ENCODE data around the gene MIB1.
"Not testable (repeated sequence)": the region's sequence is repeated elsewhere in the genome, so short reads cannot be mapped to it uniquely, and the experiment has no call there.

Gene MIB1

DNA sequence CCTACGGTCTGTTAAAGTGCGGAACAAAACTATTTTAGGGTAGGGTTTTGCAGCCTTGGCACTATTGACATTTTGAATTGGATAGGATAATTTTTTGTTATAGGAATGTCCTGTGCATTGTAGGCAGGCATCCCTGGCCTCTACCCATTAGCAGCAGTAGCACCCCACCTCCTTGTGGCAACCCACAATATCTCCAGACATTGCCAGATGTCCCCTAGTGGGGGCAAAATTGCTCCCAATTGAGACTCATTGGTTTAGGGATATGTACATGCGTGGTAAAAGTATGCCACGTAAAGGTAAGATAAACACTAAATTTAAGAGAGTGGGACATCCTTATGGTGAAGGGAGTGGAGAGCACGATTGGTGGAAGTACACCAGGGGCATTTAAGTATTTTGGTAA, 4.6 kb downstream of the MIB1 start:
- DNase-seq, result no peak

DNA sequence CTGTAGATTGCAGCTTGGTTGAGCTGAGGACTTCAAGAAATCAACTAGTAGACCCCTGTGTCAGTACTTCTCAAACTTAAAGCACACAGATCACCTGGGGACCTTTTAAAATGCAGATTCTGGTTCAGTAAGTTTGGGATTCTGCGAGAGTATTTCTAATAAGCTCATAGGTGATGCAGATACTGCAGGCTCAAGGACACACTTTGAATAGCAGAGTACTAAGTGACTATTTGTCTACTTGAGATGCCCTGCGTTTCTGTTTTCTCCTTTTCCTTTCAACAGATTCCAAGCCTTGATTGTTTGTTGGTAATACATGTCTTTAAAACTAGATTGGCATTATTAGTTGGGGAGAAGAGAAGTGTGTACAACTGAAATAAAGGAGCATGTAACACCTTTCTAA, 6.7 kb downstream of the MIB1 start:
- DNase-seq, result no peak

DNA sequence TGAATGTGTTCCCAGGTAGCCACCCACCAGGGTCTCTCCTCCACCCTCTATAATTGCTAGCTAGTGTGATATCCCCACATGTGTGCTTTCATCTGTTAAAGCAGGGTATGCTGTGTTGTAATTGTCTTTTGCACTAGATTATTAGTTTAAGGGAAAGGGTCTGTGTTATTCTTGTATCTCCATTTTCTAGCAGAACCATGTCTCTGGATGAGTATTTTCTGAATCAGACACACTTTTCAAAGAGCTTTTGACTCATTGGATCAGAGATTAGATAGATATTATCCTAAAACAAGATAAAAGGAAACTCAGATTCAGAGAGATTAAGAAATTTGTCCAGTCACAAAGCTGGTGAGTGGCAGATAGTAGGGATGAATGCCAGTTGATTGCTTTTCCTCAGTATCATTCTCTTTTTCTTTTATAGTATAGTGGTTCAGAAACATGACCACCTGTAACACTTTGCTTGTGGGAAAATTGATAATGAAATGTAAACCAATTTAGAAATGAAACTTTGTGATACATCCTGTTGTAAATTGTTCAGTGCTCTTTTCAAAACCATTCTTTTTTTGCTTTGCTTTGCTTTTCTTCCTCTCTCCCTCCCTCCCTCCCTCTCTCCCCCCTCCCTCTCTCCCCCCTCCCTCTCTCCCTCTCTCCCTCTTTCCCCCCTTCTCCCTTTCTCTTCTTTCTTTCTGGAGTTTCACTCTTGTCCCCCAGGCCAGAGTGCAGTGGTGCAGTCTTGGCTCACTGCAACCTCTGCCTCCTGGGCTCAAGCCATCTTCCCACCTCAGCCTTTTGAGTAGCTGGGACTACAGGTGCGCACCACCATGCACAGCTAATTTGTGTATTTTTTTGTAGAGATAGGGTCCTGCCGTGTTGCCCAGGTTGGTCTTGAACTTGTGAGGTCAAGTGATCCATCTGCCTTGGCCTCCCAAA, 7.4 kb downstream of the MIB1 start:
- no peak for DNase-seq

DNA sequence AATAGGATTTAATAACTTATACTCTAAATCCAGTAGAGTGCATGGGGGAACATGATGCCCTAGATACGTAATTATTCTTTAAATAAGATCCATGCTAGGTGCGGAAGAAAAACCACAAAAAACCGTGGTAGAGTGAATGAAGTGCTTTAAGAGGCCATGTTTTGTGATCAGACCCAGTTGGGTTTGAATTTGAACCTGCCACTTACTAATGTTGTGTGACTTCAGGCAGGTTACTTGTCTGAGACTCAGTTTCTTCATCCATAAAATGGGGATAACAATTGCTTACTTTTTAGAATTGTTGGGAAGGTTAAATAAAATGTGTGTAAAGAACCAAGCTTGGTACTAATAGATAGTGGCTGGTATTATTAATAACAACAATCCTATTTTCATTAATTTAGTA, 17.2 kb downstream of the MIB1 start:
- no peak for DNase-seq

DNA sequence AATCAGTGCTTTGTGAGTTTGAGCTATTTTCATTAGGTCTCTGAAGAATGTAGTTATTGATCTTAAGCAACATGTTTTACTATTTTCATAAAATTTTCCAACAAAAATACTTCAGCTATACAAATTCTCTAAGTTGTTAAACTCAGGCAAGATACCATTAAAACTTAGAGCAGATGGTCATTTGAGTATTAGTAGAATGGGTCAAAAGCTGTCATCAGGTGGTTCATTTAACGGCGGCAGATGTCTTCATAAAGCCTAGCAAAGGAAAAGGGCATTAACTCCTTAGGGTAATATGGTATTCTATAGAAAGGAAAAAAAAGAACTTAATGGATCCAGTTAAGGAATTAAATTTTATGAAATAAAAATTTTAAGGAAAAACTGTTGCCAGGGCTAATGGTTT, 19.2 kb downstream of the MIB1 start:
- DNase-seq, result no peak

DNA sequence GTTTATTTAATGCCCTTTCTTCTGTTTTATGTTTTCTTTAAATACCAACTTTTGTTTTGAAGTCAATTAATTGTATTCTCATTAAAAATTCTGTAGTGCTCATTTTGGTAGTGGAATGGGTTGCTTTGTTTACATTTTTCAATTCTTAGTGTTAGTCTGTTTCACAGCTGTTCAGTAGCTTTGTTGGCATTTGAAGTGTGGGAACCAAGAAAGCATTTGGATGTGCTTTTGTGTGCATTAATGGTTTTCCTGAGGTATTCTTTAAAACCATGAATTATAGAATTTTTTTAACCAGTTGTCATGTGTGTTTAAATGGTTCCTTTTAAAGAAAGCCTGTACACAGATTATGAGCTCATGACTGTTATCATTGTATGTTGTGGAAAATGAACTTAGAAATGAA, 19.7 kb downstream of the MIB1 start:
- DNase-seq, result peak; percentile 51

DNA sequence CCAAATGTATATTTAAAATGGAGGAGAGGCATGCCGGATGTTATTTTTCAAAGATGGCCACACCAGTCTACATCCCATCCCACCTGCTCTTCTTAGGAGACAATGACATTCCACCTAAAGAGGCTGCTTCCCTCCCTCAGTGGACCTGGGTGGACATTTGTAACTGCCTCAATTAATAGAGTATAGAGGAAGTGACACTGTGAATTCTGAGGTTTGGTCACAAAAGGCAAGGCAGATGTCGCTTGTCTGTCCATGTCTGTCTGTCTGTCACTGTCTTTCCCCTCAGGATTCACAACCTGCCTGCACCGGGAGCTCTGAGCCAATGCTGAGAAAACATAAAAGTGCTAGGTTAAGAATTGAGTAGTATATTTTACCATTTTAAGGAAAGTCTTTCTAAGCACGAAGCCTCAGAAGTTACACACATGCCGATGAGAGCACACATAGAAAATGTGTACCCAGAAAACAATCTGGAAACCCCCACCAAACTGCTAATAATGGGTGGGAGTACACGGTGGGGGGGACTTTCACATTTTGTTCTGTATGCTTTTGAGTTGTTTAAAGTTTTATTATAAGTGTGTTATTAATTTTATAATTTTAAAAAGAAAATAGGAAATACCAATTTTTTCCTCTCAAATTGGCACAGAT, 21.0 kb downstream of the MIB1 start:
- DNase-seq, result no peak

DNA sequence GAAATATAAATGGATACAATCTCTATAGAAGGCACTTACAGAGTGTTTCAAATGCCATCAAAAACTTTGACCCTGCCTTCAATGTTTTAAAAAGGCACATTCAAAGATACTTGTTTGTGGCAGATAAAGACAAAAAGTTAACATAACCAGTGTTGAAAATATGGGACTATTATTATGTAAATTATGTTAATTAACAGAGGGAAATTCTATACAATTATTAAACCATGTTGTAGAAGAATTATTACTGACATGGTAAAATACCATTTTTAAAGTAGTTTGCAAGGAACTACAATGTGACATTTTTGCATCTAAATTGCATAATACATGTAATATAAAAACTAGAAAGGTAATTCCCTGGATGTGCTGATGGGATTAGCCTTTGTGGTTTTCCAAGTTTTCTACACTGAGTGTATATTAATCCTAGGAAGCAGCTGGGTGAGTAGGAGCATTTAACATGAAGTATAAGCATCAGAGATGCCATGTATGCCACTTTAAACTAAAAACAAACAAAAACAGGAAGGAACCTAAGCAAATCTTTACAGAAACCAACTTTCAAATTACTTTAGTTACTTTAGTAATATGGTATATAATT, 21.7 kb downstream of the MIB1 start:
- no peak for DNase-seq

DNA sequence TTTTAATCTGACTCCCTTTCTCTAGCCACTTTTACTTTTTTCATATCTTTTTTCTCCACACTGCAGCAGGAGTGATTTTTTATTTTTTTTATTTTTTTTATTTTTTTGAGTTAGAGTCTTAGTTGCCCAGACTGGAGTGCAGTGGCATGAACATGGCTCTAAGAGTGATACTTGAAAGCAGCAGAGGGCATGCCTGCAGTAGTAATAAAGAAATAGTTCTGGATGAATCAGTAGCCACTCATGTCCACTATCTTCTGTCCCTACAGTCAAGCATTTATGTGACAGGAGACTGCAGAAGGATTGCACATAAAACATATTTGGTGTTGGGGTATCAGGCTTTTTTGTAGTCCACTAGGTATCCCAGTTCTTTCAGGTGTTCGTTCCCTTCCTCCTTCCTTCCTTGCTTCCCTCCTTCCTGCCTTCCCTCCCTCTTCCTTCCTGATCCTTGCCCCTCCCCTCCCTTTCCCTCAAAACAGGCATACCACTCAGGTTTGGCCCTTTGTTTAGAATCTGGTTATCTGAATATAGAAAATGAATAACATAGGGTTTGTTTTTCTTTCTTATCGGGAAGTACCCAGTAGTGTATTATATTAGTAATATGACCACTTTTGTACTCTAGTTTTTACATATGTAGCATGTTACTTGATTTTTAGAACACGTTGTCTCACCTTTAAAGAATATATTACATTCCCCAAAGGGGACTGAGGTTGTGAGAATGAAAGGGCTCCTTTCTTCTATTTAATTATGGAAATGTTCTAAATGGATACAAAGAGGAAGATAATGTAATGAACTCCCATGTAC, 23.5 kb downstream of the MIB1 start:
- DNase-seq, result no peak

DNA sequence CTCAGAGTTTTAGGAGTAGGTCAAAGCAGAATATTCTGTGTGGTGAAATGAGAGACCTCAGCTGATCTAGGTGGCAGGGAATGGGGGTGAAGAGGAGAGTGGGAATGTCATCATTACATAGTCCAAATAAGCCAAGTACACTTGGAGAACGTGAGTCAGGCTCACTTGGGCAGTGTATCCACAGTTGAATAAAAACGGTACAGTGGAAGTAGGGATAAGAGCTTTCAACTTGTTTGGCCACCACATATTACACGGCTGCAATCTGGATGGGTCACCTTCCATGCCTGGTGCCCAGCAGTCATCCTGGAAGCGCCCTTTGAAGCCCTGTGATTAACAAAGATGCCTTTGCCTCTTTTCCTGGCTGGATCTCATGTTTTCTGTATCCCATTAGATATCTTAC, 28.6 kb downstream of the MIB1 start:
- no peak for DNase-seq

DNA sequence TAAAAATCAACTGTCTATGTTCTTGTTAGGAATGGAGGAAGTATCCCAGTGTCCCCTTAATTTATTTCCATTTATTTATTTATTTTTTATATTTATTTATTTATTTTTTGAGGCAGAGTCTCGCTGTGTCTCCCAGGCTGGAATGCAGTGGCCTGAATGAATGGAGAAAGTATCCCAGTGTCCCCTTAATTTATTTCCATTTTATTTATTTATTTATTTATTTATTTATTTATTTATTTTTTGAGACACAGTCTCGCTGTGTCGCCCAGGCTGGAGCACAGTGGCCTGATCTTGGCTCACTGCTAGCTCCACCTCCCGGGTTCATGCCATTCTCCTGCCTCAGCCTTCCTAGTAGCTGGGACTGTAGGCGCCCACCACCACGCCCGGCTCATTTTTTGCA, 34.1 kb downstream of the MIB1 start:
- no peak for DNase-seq

DNA sequence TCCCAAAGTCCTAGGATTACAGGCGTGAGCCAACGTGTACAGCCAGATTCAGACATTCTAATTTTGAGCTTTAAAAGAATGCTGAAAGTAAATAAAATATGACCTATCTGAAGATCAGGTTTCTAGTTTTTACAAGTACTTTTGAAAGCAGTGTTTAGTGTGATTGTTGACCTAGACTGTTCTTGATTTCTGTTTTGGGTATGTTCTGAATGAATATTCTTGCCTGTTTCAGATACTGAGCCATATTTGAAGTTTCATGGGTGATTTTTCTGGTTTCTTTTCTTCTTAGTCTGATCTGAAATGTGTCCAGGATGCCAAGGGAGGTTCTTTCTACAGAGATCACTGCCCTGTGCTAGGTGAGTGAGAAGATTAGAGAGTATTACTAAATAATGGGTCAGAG, 37.2 kb downstream of the MIB1 start:
- no peak for DNase-seq

DNA sequence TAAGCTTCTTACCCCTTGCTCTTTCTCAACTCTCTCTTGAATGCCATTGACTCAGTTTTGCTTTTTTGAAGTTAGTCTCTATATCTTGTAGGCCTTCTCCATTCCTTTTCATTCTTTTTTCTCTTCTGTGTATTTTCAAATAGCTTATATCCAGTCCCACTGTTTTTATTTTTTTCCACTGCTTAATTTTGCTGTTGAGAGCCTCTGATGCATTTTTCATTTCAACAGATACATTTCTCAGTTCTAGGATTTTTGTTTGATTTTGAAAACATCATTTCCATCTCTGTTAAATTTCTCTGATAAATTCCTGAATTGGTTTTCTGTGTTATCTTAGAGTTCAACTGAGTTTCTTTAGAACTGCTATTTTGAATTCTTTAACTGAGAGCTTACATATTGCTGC, 45.9 kb downstream of the MIB1 start:
- no peak for DNase-seq

DNA sequence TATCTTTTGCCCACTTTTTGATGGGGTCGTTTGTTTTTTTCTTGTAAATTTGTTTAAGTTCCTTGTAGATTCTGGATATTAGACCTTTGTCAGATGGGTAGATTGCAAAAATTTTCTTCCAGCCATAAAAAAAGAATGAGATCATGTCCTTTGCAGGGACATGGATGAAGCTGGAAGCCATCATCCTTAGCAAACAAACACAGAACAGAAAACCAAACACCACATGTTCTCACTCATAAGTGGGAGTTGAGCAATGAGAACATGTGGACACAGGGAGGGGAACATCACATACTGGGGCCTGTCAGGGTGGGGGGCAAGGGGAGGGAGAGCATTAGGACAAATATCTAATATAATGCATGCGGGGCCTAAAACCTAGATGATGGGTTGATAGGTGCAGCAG, 55.5 kb downstream of the MIB1 start:
- DNase-seq, result not testable (repeated sequence)

DNA sequence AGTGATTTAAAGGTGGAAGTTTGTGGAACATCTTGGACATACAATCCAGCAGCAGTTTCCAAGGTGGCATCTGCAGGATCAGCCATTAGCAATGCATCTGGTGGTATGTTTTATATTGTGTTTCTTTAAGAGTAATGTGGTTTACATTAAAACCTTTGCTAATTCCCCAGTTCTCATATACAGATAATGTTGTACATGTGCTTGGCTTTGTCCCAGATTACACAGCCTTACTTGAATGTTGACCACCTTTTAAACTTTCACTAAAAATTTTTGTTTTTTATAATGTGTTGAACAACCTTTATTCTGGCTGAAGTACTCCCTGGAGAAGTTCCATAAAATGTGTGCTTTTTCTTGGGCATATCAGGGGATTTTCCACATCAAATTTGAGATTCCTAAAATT, 57.5 kb downstream of the MIB1 start:
- no peak for DNase-seq

DNA sequence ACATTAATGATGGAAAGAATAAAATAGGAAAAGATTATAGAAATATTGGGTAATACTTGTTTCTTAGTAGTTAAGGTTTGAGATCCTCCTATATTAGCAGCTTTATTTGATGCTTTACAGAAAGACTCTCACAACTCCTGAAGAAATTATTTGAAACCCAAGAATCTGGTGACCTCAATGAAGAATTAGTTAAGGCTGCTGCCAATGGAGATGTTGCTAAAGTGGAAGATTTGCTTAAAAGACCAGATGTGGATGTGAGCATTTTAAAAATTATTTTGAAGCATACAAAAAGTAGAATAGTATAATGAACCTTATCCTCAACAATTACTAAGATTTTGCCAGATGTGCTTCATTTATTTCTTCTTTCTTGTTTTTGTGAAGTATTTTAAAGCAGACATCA, 59.1 kb downstream of the MIB1 start:
- DNase-seq, result no peak

DNA sequence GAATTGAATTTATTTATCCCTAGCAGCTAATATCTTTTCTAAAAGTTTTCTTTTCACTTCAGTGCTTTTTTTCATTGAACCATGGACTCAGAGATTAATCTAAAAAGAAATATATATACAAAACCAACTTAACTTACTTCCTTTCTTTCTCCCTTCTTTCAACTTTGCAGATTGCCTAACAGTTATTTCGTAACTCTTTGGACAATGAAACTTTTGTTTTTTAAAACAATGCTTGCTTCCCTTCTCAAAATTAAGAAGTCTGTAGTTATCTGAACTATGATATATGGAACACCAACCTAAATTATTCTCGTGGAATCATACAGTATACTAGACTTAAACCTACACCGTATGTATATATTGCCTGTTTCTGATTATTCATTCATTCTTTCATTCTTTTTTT, 62.9 kb downstream of the MIB1 start:
- DNase-seq, result no peak

DNA sequence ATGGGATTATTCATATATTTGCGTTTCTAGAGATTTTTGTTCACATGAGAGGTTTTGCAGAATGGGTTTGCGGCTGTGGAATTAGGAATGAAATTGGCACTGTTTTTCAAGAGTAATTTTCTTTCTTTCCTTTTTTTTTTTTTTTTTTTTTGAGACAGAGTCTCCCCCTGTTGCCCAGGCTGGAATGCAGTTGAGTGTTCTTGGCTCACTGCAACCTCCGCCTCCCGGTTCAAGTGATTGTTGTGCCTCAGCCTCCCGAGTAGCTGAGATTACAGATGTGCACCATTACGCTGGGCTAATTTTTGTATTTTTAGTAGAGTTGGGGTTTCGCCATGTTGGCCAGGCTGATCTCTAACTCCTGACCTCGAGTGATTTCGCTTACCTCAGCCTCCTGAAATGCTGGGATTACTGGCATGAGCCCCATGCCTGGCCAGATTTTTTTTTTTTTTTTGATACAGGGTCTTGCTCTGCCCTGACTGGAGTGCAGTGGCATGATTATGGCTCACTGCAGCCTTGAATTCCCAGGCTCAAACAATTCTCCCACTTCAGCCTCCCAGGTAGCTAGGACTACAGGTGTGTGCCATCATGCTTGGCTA, 65.3 kb downstream of the MIB1 start:
- no peak for DNase-seq

DNA sequence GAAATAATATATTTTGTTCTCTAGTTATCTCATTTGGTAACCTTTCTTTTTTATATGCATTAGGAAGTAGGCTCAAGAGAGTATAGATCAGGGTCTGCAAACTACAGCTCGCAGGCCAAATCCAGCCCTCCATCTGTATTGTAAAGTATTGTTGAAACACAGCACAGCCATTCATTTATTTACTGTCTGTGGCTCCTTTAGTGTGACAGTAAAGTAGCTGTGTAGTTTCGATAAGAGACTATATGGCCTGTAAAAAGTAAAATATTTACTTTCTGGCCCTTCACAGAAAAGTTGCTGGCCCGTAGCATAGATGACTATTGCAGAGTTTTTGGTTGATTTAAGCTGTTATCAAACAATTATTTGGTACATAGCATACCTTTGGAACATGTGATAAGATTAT, 67.6 kb downstream of the MIB1 start:
- no peak for DNase-seq

DNA sequence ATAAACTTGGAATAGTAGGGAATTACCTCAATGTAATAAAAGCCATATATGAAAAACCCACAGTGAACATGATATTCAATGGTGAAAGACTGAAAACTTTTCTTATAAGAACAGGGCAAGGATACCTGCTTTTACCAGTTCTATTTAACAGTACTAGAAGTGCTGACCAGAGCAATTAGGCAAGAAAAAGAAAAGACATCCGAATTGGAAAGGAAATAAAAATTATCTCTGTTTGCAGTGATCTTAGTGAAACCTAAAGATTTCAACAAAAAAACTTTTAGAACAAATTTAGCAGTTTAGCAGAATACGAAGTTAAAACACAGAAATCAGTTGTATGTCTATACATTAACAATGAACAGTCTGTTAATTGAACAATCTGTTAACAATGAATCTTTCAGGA, 69.1 kb downstream of the MIB1 start:
- no peak for DNase-seq

DNA sequence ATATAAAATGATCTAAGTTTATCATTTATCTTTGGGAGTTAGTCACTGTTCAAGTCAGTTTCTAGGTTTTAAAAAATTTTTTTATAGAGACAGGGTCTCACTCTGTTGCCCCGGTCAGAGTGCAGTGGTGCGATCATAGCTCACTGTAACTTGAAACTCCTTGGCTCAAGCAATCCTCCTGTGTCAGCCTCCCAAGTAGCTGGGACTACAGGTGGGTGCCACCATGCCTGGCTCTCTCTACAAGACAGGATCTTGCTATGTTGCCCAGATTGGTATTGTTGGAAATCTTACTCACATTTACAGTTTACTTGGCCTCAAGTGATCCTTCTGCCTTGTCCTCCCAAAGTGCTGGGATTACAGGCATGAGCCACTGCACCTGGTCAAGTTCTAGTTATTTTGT, 74.5 kb downstream of the MIB1 start:
- no peak for DNase-seq

DNA sequence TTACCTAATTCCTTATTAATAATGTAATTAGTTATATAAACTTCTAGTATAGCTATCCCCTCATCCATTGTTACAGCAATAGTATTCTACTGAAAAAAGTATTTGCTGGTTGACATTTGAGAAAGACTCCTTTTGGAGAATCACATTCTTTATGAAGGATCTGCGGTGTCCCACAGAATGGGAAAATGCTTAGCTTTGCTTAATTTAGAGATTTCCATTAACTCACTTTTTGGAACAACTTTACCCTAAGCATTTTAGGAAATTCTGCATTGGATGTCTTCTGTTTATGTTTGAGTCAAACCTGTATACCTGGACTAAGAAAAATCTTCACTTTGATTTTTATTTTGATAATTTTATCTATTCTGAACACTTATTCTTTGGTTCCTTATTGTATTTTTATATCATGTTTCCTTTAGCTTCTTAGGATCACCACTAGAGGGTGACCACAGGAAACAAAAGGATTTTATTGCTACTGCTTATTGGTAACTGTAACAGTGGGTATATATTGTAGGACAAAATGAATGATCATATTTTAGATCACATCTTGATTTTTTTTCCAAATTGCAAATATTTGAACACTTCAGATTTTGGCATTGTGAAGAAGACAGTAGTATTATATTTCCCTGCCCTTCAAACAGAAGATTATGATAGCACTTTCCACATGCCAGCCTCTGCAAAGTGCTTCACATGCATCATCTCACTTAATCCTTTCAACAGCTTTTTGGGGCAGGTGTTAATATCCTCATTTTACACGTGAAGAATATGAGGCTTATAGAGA, 79.6 kb downstream of the MIB1 start:
- DNase-seq, result peak; percentile 35
